ENCODE results near the gene TRMT5. TPM values are rescaled to one million over a fixed set of nuclear protein-coding genes. Genes with fewer than 3 reads are reported as not detected.
A peak's percentile ranks its signal among the peaks of the same experiment; 100 is the strongest.

TRMT5 gene, protein sequence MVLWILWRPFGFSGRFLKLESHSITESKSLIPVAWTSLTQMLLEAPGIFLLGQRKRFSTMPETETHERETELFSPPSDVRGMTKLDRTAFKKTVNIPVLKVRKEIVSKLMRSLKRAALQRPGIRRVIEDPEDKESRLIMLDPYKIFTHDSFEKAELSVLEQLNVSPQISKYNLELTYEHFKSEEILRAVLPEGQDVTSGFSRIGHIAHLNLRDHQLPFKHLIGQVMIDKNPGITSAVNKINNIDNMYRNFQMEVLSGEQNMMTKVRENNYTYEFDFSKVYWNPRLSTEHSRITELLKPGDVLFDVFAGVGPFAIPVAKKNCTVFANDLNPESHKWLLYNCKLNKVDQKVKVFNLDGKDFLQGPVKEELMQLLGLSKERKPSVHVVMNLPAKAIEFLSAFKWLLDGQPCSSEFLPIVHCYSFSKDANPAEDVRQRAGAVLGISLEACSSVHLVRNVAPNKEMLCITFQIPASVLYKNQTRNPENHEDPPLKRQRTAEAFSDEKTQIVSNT
- polyA plus RNA-seq (2013, experiment 1 of 2): 9.9 TPM
- 8.8 TPM for polyA plus RNA-seq (2013, experiment 2 of 2)

GRCh38 chr14:60980811-60981632 is at the start of gene TRMT5, which contains the start of gene SLC38A6:
TSS of gene TRMT5 (minus strand) at chr14:60981079. CDS start at chr14:60980973, 106 bp downstream.
TSS of gene SLC38A6 (plus strand) at chr14:60981245. CDS start at chr14:60981278, 33 bp downstream.
- Histone ChIP-seq H4K8ac (ENCODE audit: low read depth, low read length) (no peak within 1 kb of the TSS), H3K27me3 (ENCODE audit: control insufficient read depth in 3 of 3, insufficient read depth in 3 of 3, low read depth in 1 of 3, low read length in 3 of 3) (no peaks in the 10 kb centered on the region), H3K18ac (ENCODE audit: low read length) (peak within 1 kb of the TSS; percentile 94), H3K4me3 (ENCODE audit: low read length in 2 of 2) (peak within 1 kb of the TSS; percentile 84 to 90), H2BK120ac (ENCODE audit: low read depth, low read length) (peak within 1 kb of the TSS; percentile 76), H4K91ac (ENCODE audit: low read depth, low read length, poor library complexity) (no peak within 1 kb of the TSS), H3K23ac (ENCODE audit: low read depth, low read length, poor library complexity) (peak within 1 kb of the TSS; percentile 94), H3K4me1 (ENCODE audit: control insufficient read depth in 2 of 2, insufficient read depth in 1 of 2, low read depth in 1 of 2, low read length in 2 of 2) (peaks cover 0 to 3% of the 10 kb centered on the region in 2 donors), H3K27ac (replicated peaks; ENCODE audit: low read length) (peak within 1 kb of the TSS; percentile 80), H2AK5ac (ENCODE audit: low read depth, low read length) (peak within 1 kb of the TSS; percentile 20), H3K4me2 (ENCODE audit: insufficient read depth, low read length, poor library complexity, severe bottlenecking) (peak within 1 kb of the TSS; percentile 67), H3K4ac (ENCODE audit: low read length) (no peak within 1 kb of the TSS), H3K14ac (ENCODE audit: low read length) (no peak within 1 kb of the TSS), H3K79me1 (ENCODE audit: low read depth, low read length) (peaks cover 4% of the 10 kb centered on the region), H2BK12ac (ENCODE audit: low read length) (no peak within 1 kb of the TSS), H3K36me3 (replicated peaks in 1 of 2; ENCODE audit: control insufficient read depth in 2 of 2, insufficient read depth in 2 of 2, low read length in 2 of 2) (peaks cover 3 to 43% of the 10 kb centered on the region in 2 donors), H2BK5ac (ENCODE audit: low read length) (no peak within 1 kb of the TSS), H2BK15ac (ENCODE audit: low read length) (peak within 1 kb of the TSS; percentile 62), H2AFZ (ENCODE audit: low read length) (peak within 1 kb of the TSS; percentile 93), H3K9me3 (replicated peaks in 1 of 2; ENCODE audit: control insufficient read depth in 2 of 2, insufficient read depth in 1 of 2, low read depth in 1 of 2, low read length in 2 of 2) (no peaks in the 10 kb centered on the region), H3K9ac (ENCODE audit: low read depth, low read length, poor library complexity) (peak within 1 kb of the TSS; percentile 93)
- no CpG with 5 or more reads among the region's 59 CpGs for WGBS, 2 donors (ENCODE audit: extremely low coverage in 2 of 2, insufficient read length in 2 of 2, insufficient replicate concordance in 1 of 2)
- DNase-seq (ENCODE audit: low spot score): peak; percentile 93

DNA sequence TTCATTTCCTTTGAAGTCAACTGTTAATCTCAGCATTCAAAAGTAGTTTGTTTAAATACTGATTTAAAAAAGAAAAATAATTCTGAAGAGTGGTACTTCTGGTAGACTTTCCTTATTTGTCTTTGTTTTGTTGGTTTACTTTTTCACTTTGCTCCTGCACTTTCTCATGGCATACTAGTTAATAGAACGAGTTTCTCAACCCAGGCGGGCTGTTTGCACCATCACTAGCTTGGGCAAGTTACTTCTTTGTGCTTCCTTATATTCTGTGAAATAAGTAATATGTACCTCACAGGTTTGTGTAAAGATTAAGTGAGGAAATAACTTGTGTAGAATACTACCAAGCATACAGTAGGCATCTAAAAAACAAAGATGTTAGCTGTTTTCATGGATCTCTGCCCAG is 45.6 kb upstream of the TRMT5 start:
- H2BK5ac ChIP-seq (ENCODE audit: low read length): no peak overlapping the region
- no peak overlapping the region for H3K14ac ChIP-seq (ENCODE audit: low read length)
- H3K4me2 ChIP-seq (ENCODE audit: insufficient read depth, low read length, poor library complexity, severe bottlenecking): no peak overlapping the region
- no peak overlapping the region for H2BK120ac ChIP-seq (ENCODE audit: low read depth, low read length)
- H3K4me3 ChIP-seq (ENCODE audit: low read length in 2 of 2): no peak overlapping the region
- no peak overlapping the region for H2AK5ac ChIP-seq (ENCODE audit: low read depth, low read length)
- WGBS, 2 donors (ENCODE audit: extremely low coverage in 2 of 2, insufficient read length in 2 of 2, insufficient replicate concordance in 1 of 2): no CpG with 5 or more reads among the region's 2 CpGs
- no peak overlapping the region for H2BK12ac ChIP-seq (ENCODE audit: low read length)
- H4K91ac ChIP-seq (ENCODE audit: low read depth, low read length, poor library complexity): no peak overlapping the region
- no peaks in the 10 kb centered on the region for H3K9me3 ChIP-seq (replicated peaks in 1 of 2; ENCODE audit: control insufficient read depth in 2 of 2, insufficient read depth in 1 of 2, low read depth in 1 of 2, low read length in 2 of 2)
- DNase-seq (ENCODE audit: low spot score): no peak
- H3K79me1 ChIP-seq (ENCODE audit: low read depth, low read length): no peaks in the 10 kb centered on the region
- no peaks in the 10 kb centered on the region for H3K4me1 ChIP-seq (ENCODE audit: control insufficient read depth in 2 of 2, insufficient read depth in 1 of 2, low read depth in 1 of 2, low read length in 2 of 2)
- no peaks in the 10 kb centered on the region for H3K27me3 ChIP-seq (ENCODE audit: control insufficient read depth in 3 of 3, insufficient read depth in 3 of 3, low read depth in 1 of 3, low read length in 3 of 3)
- H3K27ac ChIP-seq (replicated peaks; ENCODE audit: low read length): no peak overlapping the region
- no peak overlapping the region for H2BK15ac ChIP-seq (ENCODE audit: low read length)
- H2AFZ ChIP-seq (ENCODE audit: low read length): no peak overlapping the region
- H3K18ac ChIP-seq (ENCODE audit: low read length): no peak overlapping the region
- H3K23ac ChIP-seq (ENCODE audit: low read depth, low read length, poor library complexity): no peak overlapping the region
- H3K36me3 ChIP-seq (replicated peaks in 1 of 2; ENCODE audit: control insufficient read depth in 2 of 2, insufficient read depth in 2 of 2, low read length in 2 of 2): no peaks in the 10 kb centered on the region
- H4K8ac ChIP-seq (ENCODE audit: low read depth, low read length): no peak overlapping the region
- no peak overlapping the region for H3K9ac ChIP-seq (ENCODE audit: low read depth, low read length, poor library complexity)
- no peak overlapping the region for H3K4ac ChIP-seq (ENCODE audit: low read length)

- no peak overlapping the region for H3K4me2 ChIP-seq (ENCODE audit: insufficient read depth, low read length, poor library complexity, severe bottlenecking)
- peak; percentile 47 for DNase-seq (ENCODE audit: low spot score)
- no peak overlapping the region for H3K4ac ChIP-seq (ENCODE audit: low read length)
- no peak overlapping the region for H3K27ac ChIP-seq (replicated peaks; ENCODE audit: low read length)
- no CpG with 5 or more reads among the region's 7 CpGs for WGBS, 2 donors (ENCODE audit: extremely low coverage in 2 of 2, insufficient read length in 2 of 2, insufficient replicate concordance in 1 of 2)
- no peak overlapping the region for H3K14ac ChIP-seq (ENCODE audit: low read length)
- H2BK5ac ChIP-seq (ENCODE audit: low read length): no peak overlapping the region
- no peaks in the 10 kb centered on the region for H3K79me1 ChIP-seq (ENCODE audit: low read depth, low read length)
- no peaks in the 10 kb centered on the region for H3K9me3 ChIP-seq (replicated peaks in 1 of 2; ENCODE audit: control insufficient read depth in 2 of 2, insufficient read depth in 1 of 2, low read depth in 1 of 2, low read length in 2 of 2)
- no peak overlapping the region for H2BK120ac ChIP-seq (ENCODE audit: low read depth, low read length)
- H4K8ac ChIP-seq (ENCODE audit: low read depth, low read length): no peak overlapping the region
- no peak overlapping the region for H3K18ac ChIP-seq (ENCODE audit: low read length)
- H2AK5ac ChIP-seq (ENCODE audit: low read depth, low read length): no peak overlapping the region
- no peak overlapping the region for H4K91ac ChIP-seq (ENCODE audit: low read depth, low read length, poor library complexity)
- H3K4me1 ChIP-seq (ENCODE audit: control insufficient read depth in 2 of 2, insufficient read depth in 1 of 2, low read depth in 1 of 2, low read length in 2 of 2): no peaks in the 10 kb centered on the region
- no peak overlapping the region for H2AFZ ChIP-seq (ENCODE audit: low read length)
- H3K4me3 ChIP-seq (ENCODE audit: low read length in 2 of 2): no peak overlapping the region
- no peak overlapping the region for H3K9ac ChIP-seq (ENCODE audit: low read depth, low read length, poor library complexity)
- no peaks in the 10 kb centered on the region for H3K27me3 ChIP-seq (ENCODE audit: control insufficient read depth in 3 of 3, insufficient read depth in 3 of 3, low read depth in 1 of 3, low read length in 3 of 3)
- no peaks in the 10 kb centered on the region for H3K36me3 ChIP-seq (replicated peaks in 1 of 2; ENCODE audit: control insufficient read depth in 2 of 2, insufficient read depth in 2 of 2, low read length in 2 of 2)
- H2BK15ac ChIP-seq (ENCODE audit: low read length): no peak overlapping the region
- no peak overlapping the region for H3K23ac ChIP-seq (ENCODE audit: low read depth, low read length, poor library complexity)
- no peak overlapping the region for H2BK12ac ChIP-seq (ENCODE audit: low read length)
These were observed 44.7 kb upstream of the TRMT5 start for GRCh38 chr14:61025251-61026223.

Measured in neuronal stem cell (in vitro differentiated cells).